GM12878 (cell line): ENCODE data around the gene ANKRD55. TPM values are rescaled to one million over a fixed set of nuclear protein-coding genes. Genes with fewer than 3 reads are reported as not detected.

Experiments
- ATAC-seq: fragments of 200-7000 bp; cut with Tn5 transposase; 3 replicates; pipeline ENCODE4 v1.9.1; 2020; ENCODE audit warnings: mild to moderate bottlenecking, moderate library complexity
- BruUV-seq: library from RNA; stranded (reverse); fragments of 400-500 nt; replicated peaks from 2 replicates; lab custom pipeline; 2021; lab: Mats Ljungman, UMichigan
- CTCF ChIA-PET: fragments of 300-600 bp; sonication (Branson Sonifier 250); formaldehyde crosslinking; extraction: SDS; loops from one replicate; lab custom pipeline; 2021; ENCODE audit warnings: inconsistent platforms; lab: Yijun Ruan, JAX
- POLR2A ChIA-PET: fragments of 350-600 bp; formaldehyde crosslinking; extraction: SDS; loops from one replicate; lab custom pipeline; 2021; ENCODE audit warnings: inconsistent platforms; lab: Charles Lee
- RAD21 ChIA-PET: fragments of 300-600 bp; sonication (Branson Sonifier 250); formaldehyde crosslinking; loops from one replicate; lab custom pipeline; 2023; ENCODE audit warnings: antibody characterized with exemption; ENCODE audit not compliant: unreplicated experiment; lab: Charles Lee
- SMC1A ChIA-PET: fragments of 300-600 bp; sonication (Branson Sonifier 250); formaldehyde crosslinking; loops from one replicate; lab custom pipeline; 2023; ENCODE audit not compliant: unreplicated experiment, uncharacterized antibody; lab: Charles Lee
- DNase-seq: peaks from one replicate; pipeline ENCODE4 v3.0.0-alpha.2; 2011; ENCODE audit warnings: low read depth, low spot score
- FAIRE-seq: peaks from 3 replicates; lab custom pipeline; 2011; peaks lifted over from hg19 to GRCh38; lab: Jason Lieb, UNC
- H2AFZ ChIP-seq: 2 replicates; pipeline ENCODE4 v1.6.0; 2011; ENCODE audit warnings: low read depth, low read length, control low read depth; ENCODE audit not compliant: control insufficient read depth
- H3K27ac ChIP-seq: 2 replicates; pipeline ENCODE4 v1.5.1; 2011; ENCODE audit warnings: control low read depth; ENCODE audit not compliant: control insufficient read depth, insufficient read depth
- H3K27me3 ChIP-seq, 2 experiments: replicated peaks in 1 of 2; 2 replicates each; pipeline versions ENCODE4 v1.6.0 to v1.6.1; 2011; ENCODE audit warnings: low read length in 1 of 2; ENCODE audit not compliant: control insufficient read depth in 2 of 2, insufficient read depth in 2 of 2
- H3K36me3 ChIP-seq, 2 experiments: 2 replicates each; pipeline ENCODE4 v1.5.1; 2011; ENCODE audit warnings: low read length in 1 of 2; ENCODE audit not compliant: control insufficient read depth in 2 of 2, insufficient read depth in 2 of 2
- H3K4me1 ChIP-seq: 2 replicates; pipeline ENCODE4 v1.6.1; 2011; ENCODE audit warnings: mild to moderate bottlenecking, low read length, moderate library complexity, mixed read lengths; ENCODE audit not compliant: control insufficient read depth, insufficient read depth
- H3K4me2 ChIP-seq: 2 replicates; pipeline ENCODE4 v1.6.0; 2011; ENCODE audit warnings: control low read depth; ENCODE audit not compliant: control insufficient read depth, insufficient read depth
- H3K4me3 ChIP-seq: fragments of 200-600 bp; sonication (generic); 2 replicates; pipeline ENCODE4 v1.5.1; 2016
- H3K79me2 ChIP-seq: 2 replicates; pipeline ENCODE4 v1.6.0; 2011; ENCODE audit warnings: low read length; ENCODE audit not compliant: control insufficient read depth, insufficient read depth
- H3K9ac ChIP-seq: 2 replicates; pipeline ENCODE4 v1.8.0; 2011; ENCODE audit warnings: low read length, control low read depth, mixed read lengths; ENCODE audit not compliant: control insufficient read depth, insufficient read depth
- H3K9me3 ChIP-seq: replicated peaks from 3 replicates; pipeline ENCODE4 v1.5.1; 2011; ENCODE audit warnings: mild to moderate bottlenecking, low read length; ENCODE audit not compliant: control insufficient read depth, insufficient read depth
- H4K20me1 ChIP-seq: 2 replicates; pipeline ENCODE4 v1.6.0; 2011; ENCODE audit not compliant: control insufficient read depth, insufficient read depth
- CHD1 ChIP-seq: IDR thresholded peaks from 2 replicates; pipeline ENCODE4 v1.6.1; 2012; ENCODE audit warnings: low read depth, low read length, improper control_type of control experiment
- EZH2 ChIP-seq: IDR thresholded peaks from 2 replicates; pipeline ENCODE4 v1.6.1; 2012; ENCODE audit warnings: low read depth, mild to moderate bottlenecking, control low read depth, inconsistent platforms, low read length, borderline replicate concordance; ENCODE audit not compliant: control insufficient read depth
- SREBF1 ChIP-seq: IDR thresholded peaks from 2 replicates; pipeline ENCODE4 v1.6.1; 2012; ENCODE audit warnings: mild to moderate bottlenecking, low read length
- SUZ12 ChIP-seq: fragments of 200-600 bp; sonication (generic); IDR thresholded peaks from one replicate; pipeline ENCODE4 v1.6.1; 2018; ENCODE audit warnings: antibody characterized with exemption, mild to moderate bottlenecking; ENCODE audit not compliant: unreplicated experiment
- WGBS: methylation state at CpG from one replicate; pipeline ENCODE4 v1.1.6; 2016; ENCODE audit warnings: low lambda C conversion rate; ENCODE audit not compliant: insufficient replicate concordance, insufficient coverage; ENCODE audit errors: missing lambda C conversion rate; 5-methylcytosine and 5-hydroxymethylcytosine counted together
- in situ Hi-C: fragments of 300-500 bp; cut with MboI; formaldehyde crosslinking; loops from 9 replicates; pipeline ENCODE4 v1.14.3; 2018; ENCODE audit warnings: mixed read lengths
- intact Hi-C: fragments of 100-400 bp; cut with micrococcal nuclease; formaldehyde crosslinking; loops from one replicate; pipeline ENCODE4 v1.14.2; 2022; ENCODE audit not compliant: unreplicated experiment
- polyA plus RNA-seq, 11 experiments: library from polyadenylated mRNA; depleted of rRNA in 4 of 11; unstranded in 6 of 11; stranded (reverse) in 5 of 11; fragments of >200 nt; fragmentation: Nextera tagmentation in 4 of 11; fragmentation: Illumina TruSeq in 1 of 11; extraction: Ambion mirVana in 4 of 11; extraction: Trizol in 1 of 11; gene quantifications; 1 replicate in 1 of 11; 2 replicates in 10 of 11; pipeline versions ENCODE4 v1.2.1 to v1.2.3, GENCODE V29; 2011 to 2016; ENCODE audit warnings: inconsistent platforms in 2 of 11, missing spikeins in 2 of 11, low read depth in 1 of 11
- total RNA-seq, 4 experiments: library from RNA; depleted of rRNA in 3 of 4; stranded (reverse); fragments of >200 nt in 3 of 4; fragmentation: Illumina TruSeq in 1 of 4; extraction: Trizol in 1 of 4; gene quantifications; 2 replicates each; pipeline versions ENCODE4 v1.2.1 to v1.2.3, GENCODE V29; 2013 to 2021
- TF ChIP-seq, protein P1 (sequence below): IDR thresholded peaks from 2 replicates; pipeline ENCODE4 v1.6.1; 2012; ENCODE audit warnings: mild to moderate bottlenecking, low read depth, low read length
- TF ChIP-seq, protein P2 (sequence below): fragments of 150-350 bp; IDR thresholded peaks from 2 replicates; pipeline ENCODE4 v1.6.1; 2014; ENCODE audit warnings: mild to moderate bottlenecking, low read depth, low read length
- TF ChIP-seq, protein P3 (sequence below): fragments of 450-650 bp; conservative IDR thresholded peaks from 2 replicates; pipeline ENCODE4 v1.6.1; 2017; ENCODE audit warnings: mild to moderate bottlenecking, moderate library complexity

The ANKRD55 gene
- total and polyA plus RNA-seq, 10 of the 15 experiments (the other 5 are each of a cell fraction or from before 2014, with no cell fraction given) = 0.04 TPM; not detected in 9

DNA sequence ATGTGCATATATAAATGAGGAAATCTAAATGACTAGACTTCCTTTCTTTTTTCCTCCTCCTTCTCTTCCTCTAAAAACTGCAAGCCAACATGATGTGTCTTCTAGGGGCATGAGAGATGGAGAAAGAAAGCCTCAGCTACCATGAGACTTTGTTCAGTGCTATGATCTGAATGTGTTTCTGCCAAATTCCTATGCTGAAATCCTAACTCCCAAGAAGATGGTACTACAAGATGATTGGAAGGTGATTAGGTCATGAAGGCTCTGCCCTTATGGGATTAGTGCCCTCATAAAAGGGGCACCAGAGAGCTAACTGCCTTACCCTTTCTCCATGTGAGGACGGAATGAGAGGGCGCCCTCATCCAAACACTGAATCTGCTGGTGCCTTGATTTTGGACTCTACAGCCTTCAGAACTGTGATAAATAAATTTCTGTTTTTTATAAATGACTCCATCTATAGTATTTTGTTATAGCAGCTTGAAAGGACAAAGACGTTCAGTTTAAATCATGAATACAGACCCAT lies 166.1 kb downstream of the ANKRD55 start:
- no peaks in the 10 kb centered on the region for H3K36me3 ChIP-seq
- no peak overlapping the region for H3K27ac ChIP-seq
- intact Hi-C loops = no loop called here
- no peaks in the 10 kb centered on the region for H3K27me3 ChIP-seq
- H4K20me1 ChIP-seq = no peaks in the 10 kb centered on the region
- TF ChIP-seq CHD1 (no peak), SUZ12 (no peak), SREBF1 (no peak), EZH2 (no peak)
- TF ChIP-seq, protein P1, sequence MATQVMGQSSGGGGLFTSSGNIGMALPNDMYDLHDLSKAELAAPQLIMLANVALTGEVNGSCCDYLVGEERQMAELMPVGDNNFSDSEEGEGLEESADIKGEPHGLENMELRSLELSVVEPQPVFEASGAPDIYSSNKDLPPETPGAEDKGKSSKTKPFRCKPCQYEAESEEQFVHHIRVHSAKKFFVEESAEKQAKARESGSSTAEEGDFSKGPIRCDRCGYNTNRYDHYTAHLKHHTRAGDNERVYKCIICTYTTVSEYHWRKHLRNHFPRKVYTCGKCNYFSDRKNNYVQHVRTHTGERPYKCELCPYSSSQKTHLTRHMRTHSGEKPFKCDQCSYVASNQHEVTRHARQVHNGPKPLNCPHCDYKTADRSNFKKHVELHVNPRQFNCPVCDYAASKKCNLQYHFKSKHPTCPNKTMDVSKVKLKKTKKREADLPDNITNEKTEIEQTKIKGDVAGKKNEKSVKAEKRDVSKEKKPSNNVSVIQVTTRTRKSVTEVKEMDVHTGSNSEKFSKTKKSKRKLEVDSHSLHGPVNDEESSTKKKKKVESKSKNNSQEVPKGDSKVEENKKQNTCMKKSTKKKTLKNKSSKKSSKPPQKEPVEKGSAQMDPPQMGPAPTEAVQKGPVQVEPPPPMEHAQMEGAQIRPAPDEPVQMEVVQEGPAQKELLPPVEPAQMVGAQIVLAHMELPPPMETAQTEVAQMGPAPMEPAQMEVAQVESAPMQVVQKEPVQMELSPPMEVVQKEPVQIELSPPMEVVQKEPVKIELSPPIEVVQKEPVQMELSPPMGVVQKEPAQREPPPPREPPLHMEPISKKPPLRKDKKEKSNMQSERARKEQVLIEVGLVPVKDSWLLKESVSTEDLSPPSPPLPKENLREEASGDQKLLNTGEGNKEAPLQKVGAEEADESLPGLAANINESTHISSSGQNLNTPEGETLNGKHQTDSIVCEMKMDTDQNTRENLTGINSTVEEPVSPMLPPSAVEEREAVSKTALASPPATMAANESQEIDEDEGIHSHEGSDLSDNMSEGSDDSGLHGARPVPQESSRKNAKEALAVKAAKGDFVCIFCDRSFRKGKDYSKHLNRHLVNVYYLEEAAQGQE = no peak
- TF ChIP-seq, protein P2, sequence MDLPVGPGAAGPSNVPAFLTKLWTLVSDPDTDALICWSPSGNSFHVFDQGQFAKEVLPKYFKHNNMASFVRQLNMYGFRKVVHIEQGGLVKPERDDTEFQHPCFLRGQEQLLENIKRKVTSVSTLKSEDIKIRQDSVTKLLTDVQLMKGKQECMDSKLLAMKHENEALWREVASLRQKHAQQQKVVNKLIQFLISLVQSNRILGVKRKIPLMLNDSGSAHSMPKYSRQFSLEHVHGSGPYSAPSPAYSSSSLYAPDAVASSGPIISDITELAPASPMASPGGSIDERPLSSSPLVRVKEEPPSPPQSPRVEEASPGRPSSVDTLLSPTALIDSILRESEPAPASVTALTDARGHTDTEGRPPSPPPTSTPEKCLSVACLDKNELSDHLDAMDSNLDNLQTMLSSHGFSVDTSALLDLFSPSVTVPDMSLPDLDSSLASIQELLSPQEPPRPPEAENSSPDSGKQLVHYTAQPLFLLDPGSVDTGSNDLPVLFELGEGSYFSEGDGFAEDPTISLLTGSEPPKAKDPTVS = no peak
- TF ChIP-seq, protein P3, sequence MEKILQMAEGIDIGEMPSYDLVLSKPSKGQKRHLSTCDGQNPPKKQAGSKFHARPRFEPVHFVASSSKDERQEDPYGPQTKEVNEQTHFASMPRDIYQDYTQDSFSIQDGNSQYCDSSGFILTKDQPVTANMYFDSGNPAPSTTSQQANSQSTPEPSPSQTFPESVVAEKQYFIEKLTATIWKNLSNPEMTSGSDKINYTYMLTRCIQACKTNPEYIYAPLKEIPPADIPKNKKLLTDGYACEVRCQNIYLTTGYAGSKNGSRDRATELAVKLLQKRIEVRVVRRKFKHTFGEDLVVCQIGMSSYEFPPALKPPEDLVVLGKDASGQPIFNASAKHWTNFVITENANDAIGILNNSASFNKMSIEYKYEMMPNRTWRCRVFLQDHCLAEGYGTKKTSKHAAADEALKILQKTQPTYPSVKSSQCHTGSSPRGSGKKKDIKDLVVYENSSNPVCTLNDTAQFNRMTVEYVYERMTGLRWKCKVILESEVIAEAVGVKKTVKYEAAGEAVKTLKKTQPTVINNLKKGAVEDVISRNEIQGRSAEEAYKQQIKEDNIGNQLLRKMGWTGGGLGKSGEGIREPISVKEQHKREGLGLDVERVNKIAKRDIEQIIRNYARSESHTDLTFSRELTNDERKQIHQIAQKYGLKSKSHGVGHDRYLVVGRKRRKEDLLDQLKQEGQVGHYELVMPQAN = no peak
- TF ChIP-seq, all 136 proteins: peak for 0
- Histone ChIP-seq H3K4me1 (peaks cover 12% of the 10 kb centered on the region), H2AFZ (no peak overlapping the region), H3K4me3 (no peak overlapping the region), H3K9me3 (no peaks in the 10 kb centered on the region; the same call in 2 of the 3 replicates), H3K79me2 (no peaks in the 10 kb centered on the region), H3K4me2 (no peak overlapping the region), H3K9ac (no peak overlapping the region)
- in situ Hi-C loops = no loop called here
- DNase-seq (no peak), ATAC-seq (no peak), FAIRE-seq (no peak)
- WGBS = 98% methylated on average over 3 of the region's 3 CpGs
- RAD21 ChIA-PET = interaction anchor here (0.8 to 3.2 kb wide), 5 partner anchors 8 to 81 kb away, joined by 3 to 10 read pairs (median 4); no protein-coding TSS in a partner anchor
- POLR2A ChIA-PET = interaction anchor here (1.1 to 1.5 kb wide), 2 partner anchors 10 to 77 kb away, joined by 3 to 5 read pairs; no protein-coding TSS in a partner anchor
- CTCF ChIA-PET = interaction anchor here (0.6 to 3.1 kb wide), 4 partner anchors 9 to 84 kb away, joined by 3 to 24 read pairs (median 6); no protein-coding TSS in a partner anchor
- SMC1A ChIA-PET = interaction anchor here (0.8 to 1.9 kb wide), 9 partner anchors 8 to 133 kb away, joined by 3 to 13 read pairs (median 3); no protein-coding TSS in a partner anchor
- no TSS peak for BruUV-seq
